Measurements from ENCODE around the gene KIFC3. TPM values are rescaled to one million over a fixed set of nuclear protein-coding genes. Genes with fewer than 3 reads are reported as not detected.

KIFC3 gene
- total RNA-seq, 2 experiments from 2014 or later: not detected

DNA sequence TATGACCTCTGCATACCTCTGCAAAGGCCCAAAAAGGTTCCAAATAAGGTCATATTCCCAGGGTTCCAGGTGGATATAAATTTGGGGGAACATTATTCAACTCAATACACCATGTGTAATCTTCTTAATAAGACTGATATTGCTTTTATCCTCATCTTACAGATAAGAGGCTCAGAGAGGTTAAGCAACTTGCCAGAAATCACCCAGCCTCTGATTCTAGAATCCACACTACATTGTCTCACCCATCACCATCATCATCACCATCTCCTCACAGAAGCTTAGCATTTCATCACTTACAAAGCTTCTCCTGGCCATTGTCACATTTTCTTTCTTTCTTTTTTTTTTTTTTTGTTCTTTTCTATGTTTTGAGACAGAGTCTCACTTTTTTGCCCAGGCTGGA, 15.4 kb upstream of the KIFC3 start:
- H3K27ac ChIP-seq (ENCODE audit: low read depth in 1 of 2, low read length in 2 of 2): no peak overlapping the region
- peaks cover 20% of the 10 kb centered on the region for H3K4me1 ChIP-seq (ENCODE audit: insufficient read depth, low read length)
- POLR2A ChIA-PET: no interaction called here
- Mint-ChIP-seq H3K4me3 (no peak overlapping the region), H3K36me3 (ENCODE audit: low read depth) (no peaks in the 10 kb centered on the region), H3K27ac (no peak overlapping the region), H3K27me3 (no peaks in the 10 kb centered on the region), H3K4me1 (ENCODE audit: low read depth) (no peaks in the 10 kb centered on the region), H3K9me3 (no peaks in the 10 kb centered on the region)
- DNase-seq: no peak
- no peaks in the 10 kb centered on the region for H3K9me3 ChIP-seq (ENCODE audit: control insufficient read depth in 1 of 2, insufficient read depth in 1 of 2, low read length in 2 of 2)
- no peaks in the 10 kb centered on the region for H3K27me3 ChIP-seq (ENCODE audit: control insufficient read depth in 1 of 2, insufficient read depth in 2 of 2, low read length in 2 of 2)
- no peaks in the 10 kb centered on the region for H3K36me3 ChIP-seq (ENCODE audit: insufficient read depth, low read length)
- CTCF ChIA-PET: no interaction called here
- no peak overlapping the region for H3K4me3 ChIP-seq (ENCODE audit: low read length)
- intact Hi-C loops (cut with DNase I, micrococcal nuclease): no loop called here
- TF ChIP-seq CTCF (IDR thresholded peaks at IDR 0.05): no peak
- no peak for ATAC-seq (ENCODE audit: poor library complexity)

DNA sequence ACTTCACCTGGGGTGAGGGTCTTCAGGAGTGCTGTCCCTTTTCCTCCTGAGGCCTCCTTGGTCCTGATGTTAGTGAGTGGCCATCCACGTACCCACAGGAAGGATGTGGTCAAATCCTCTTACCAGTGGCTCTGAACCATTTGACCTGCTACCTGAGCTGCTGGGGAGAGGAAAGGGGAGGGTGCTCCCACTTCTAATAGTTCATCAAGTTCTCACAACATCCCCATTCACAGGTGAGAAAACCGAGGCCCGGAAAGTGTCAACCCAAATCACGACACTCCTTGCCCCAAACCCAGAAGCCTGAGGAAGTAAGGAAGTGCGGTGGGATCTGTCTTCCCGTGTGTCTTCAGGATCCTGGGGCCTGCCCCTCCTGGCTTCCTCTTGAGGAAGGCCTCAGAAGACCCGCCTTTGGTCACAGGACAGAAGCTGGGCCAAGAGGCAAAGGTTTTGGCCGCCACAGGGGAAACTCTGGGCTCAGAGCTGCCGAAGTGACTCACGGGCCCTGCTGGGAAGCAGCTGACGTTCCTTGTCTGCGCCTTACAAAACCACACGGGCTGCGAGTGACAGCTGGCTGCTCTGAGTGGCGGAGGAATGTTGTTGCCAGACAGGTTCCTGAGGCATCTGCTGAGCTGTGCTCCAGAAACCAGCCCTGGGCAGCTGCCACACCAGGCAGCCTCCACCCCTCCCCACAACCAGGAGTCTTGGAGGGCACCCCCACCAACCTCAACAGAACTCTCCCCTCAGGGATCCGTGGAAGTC, 13.9 kb upstream of the KIFC3 start:
- no peak overlapping the region for H3K27ac Mint-ChIP-seq
- ChIA-PET POLR2A (no interaction called here), CTCF (no interaction called here)
- Histone ChIP-seq H3K4me3 (ENCODE audit: low read length) (no peak overlapping the region), H3K4me1 (ENCODE audit: insufficient read depth, low read length) (peaks cover 20% of the 10 kb centered on the region), H3K36me3 (ENCODE audit: insufficient read depth, low read length) (no peaks in the 10 kb centered on the region), H3K27ac (ENCODE audit: low read depth in 1 of 2, low read length in 2 of 2) (peak overlapping the region in 1 of 2 donors; percentile 34), H3K9me3 (ENCODE audit: control insufficient read depth in 1 of 2, insufficient read depth in 1 of 2, low read length in 2 of 2) (no peaks in the 10 kb centered on the region), H3K27me3 (ENCODE audit: control insufficient read depth in 1 of 2, insufficient read depth in 2 of 2, low read length in 2 of 2) (no peaks in the 10 kb centered on the region)
- ATAC-seq (ENCODE audit: poor library complexity) (peak; percentile 70), DNase-seq (peak in 10 of 14 experiments; percentile 11 to 81 (median 31))
- H3K36me3 Mint-ChIP-seq (ENCODE audit: low read depth): no peaks in the 10 kb centered on the region
- H3K27me3 Mint-ChIP-seq: peaks cover 2% of the 10 kb centered on the region
- H3K4me1 Mint-ChIP-seq (ENCODE audit: low read depth): no peaks in the 10 kb centered on the region
- no peak for TF ChIP-seq CTCF (IDR thresholded peaks at IDR 0.05)
- no peak overlapping the region for H3K4me3 Mint-ChIP-seq
- intact Hi-C loops (cut with DNase I, micrococcal nuclease): no loop called here
- H3K9me3 Mint-ChIP-seq: no peaks in the 10 kb centered on the region

- peaks cover 8% of the 10 kb centered on the region for H3K4me1 Mint-ChIP-seq (ENCODE audit: low read depth)
- H3K9me3 Mint-ChIP-seq: no peaks in the 10 kb centered on the region
- H3K4me3 Mint-ChIP-seq: no peak overlapping the region
- H3K36me3 Mint-ChIP-seq (ENCODE audit: low read depth): no peaks in the 10 kb centered on the region
- ChIA-PET POLR2A (no interaction called here), CTCF (no interaction called here)
- no peak overlapping the region for H3K27ac Mint-ChIP-seq
- no peak for ATAC-seq (ENCODE audit: poor library complexity)
- no peaks in the 10 kb centered on the region for H3K9me3 ChIP-seq (ENCODE audit: control insufficient read depth in 1 of 2, insufficient read depth in 1 of 2, low read length in 2 of 2)
- H3K27me3 Mint-ChIP-seq: peaks cover 11% of the 10 kb centered on the region
- intact Hi-C loops (cut with DNase I, micrococcal nuclease): no loop called here
- H3K36me3 ChIP-seq (ENCODE audit: insufficient read depth, low read length): no peaks in the 10 kb centered on the region
- no peak overlapping the region for H3K27ac ChIP-seq (ENCODE audit: low read depth in 1 of 2, low read length in 2 of 2)
- H3K4me3 ChIP-seq (ENCODE audit: low read length): no peak overlapping the region
- TF ChIP-seq CTCF (IDR thresholded peaks at IDR 0.05): no peak
- peak in 1 of 14 experiments; percentile 22 for DNase-seq
- no peaks in the 10 kb centered on the region for H3K27me3 ChIP-seq (ENCODE audit: control insufficient read depth in 1 of 2, insufficient read depth in 2 of 2, low read length in 2 of 2)
- H3K4me1 ChIP-seq (ENCODE audit: insufficient read depth, low read length): peaks cover 31% of the 10 kb centered on the region
Measured at GRCh38 chr16:57814896-57815295, 12.6 kb upstream of the KIFC3 start.

All from CD4-positive, alpha-beta T cell (primary cell).